Measurements from ENCODE around the gene STAG1.

- TF ChIP-seq POLR2A (IDR thresholded peaks at IDR 0.05), result no peak
- no peak for TF ChIP-seq CTCF (IDR thresholded peaks at IDR 0.05)
Observed at GRCh38 chr3:136740351-136740958, 11.7 kb downstream of the STAG1 start.
